H1 (cell line): ENCODE results near the gene TPD52L2.

ENCODE experiments used
- BRCA1 ChIP-seq: IDR thresholded peaks from 2 replicates; pipeline ENCODE4 v1.6.1; 2012; ENCODE audit warnings: low read depth, low read length, improper control_type of control experiment
- HDAC6 ChIP-seq: IDR thresholded peaks from one replicate; pipeline ENCODE4 v1.7.1; 2012; ENCODE audit warnings: low read depth, mild to moderate bottlenecking, inconsistent platforms, low read length, moderate library complexity
- MAFK ChIP-seq: IDR thresholded peaks from 2 replicates; pipeline ENCODE4 v1.6.1; 2012; ENCODE audit warnings: low read depth, mild to moderate bottlenecking, improper control_type of control experiment, low read length
- NRF1 ChIP-seq: IDR thresholded peaks from 2 replicates; pipeline ENCODE4 v1.6.1; 2011; ENCODE audit warnings: mild to moderate bottlenecking, low read depth, low read length, improper control_type of control experiment
- POLR2A ChIP-seq, 2 experiments: IDR thresholded peaks; 1 replicate in 1 of 2; 2 replicates in 1 of 2; pipeline ENCODE4 v1.6.1; 2011; ENCODE audit warnings: low read depth in 2 of 2, low read length in 2 of 2, mild to moderate bottlenecking in 2 of 2; ENCODE audit errors: control extremely low read depth in 1 of 2
- ZNF274 ChIP-seq: IDR thresholded peaks from 2 replicates; pipeline ENCODE4 v1.7.0; 2012; ENCODE audit warnings: low read length, borderline replicate concordance; ENCODE audit errors: extremely low read depth
- TF ChIP-seq, protein P1 (sequence below), 3 experiments: IDR thresholded peaks; 1 replicate in 2 of 3; 2 replicates in 1 of 3; pipeline versions ENCODE4 v1.5.1 to v1.6.1; 2011; ENCODE audit warnings: low read length in 3 of 3, mild to moderate bottlenecking in 3 of 3, inconsistent platforms in 2 of 3, low read depth in 1 of 3, moderate library complexity in 1 of 3; ENCODE audit not compliant: insufficient read depth in 1 of 3; ENCODE audit errors: control extremely low read depth in 1 of 3

GRCh38 chr20:63826753-63827152, 38.3 kb upstream of the TPD52L2 start:
- TF ChIP-seq NRF1 (no peak), BRCA1 (no peak), MAFK (no peak), POLR2A (IDR thresholded peaks at IDR 0.05; ENCODE audit: control extremely low read depth in 1 of 2, low read depth in 2 of 2, low read length in 2 of 2) (no peak), HDAC6 (no peak), ZNF274 (no peak)
- TF ChIP-seq, protein P1, sequence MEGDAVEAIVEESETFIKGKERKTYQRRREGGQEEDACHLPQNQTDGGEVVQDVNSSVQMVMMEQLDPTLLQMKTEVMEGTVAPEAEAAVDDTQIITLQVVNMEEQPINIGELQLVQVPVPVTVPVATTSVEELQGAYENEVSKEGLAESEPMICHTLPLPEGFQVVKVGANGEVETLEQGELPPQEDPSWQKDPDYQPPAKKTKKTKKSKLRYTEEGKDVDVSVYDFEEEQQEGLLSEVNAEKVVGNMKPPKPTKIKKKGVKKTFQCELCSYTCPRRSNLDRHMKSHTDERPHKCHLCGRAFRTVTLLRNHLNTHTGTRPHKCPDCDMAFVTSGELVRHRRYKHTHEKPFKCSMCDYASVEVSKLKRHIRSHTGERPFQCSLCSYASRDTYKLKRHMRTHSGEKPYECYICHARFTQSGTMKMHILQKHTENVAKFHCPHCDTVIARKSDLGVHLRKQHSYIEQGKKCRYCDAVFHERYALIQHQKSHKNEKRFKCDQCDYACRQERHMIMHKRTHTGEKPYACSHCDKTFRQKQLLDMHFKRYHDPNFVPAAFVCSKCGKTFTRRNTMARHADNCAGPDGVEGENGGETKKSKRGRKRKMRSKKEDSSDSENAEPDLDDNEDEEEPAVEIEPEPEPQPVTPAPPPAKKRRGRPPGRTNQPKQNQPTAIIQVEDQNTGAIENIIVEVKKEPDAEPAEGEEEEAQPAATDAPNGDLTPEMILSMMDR (IDR thresholded peaks at IDR 0.05; ENCODE audit: control extremely low read depth in 1 of 3, insufficient read depth in 1 of 3, low read depth in 1 of 3, low read length in 3 of 3): no peak
